Measurements from ENCODE around the gene PPP6R2.

- TF ChIP-seq MYC (IDR thresholded peaks at IDR 0.05; ENCODE audit: low read depth, low read length) (no peak), CTCF (IDR thresholded peaks at IDR 0.05; ENCODE audit: low read depth, low read length) (no peak), POLR2A (IDR thresholded peaks at IDR 0.05; ENCODE audit: extremely low read depth, insufficient read length) (no peak)
Observed at GRCh38 chr22:50319503-50319951, 23.6 kb upstream of the PPP6R2 start.

Data from NB4 (cell line).